Measurements from ENCODE around the gene UQCR11. TPM values are rescaled to one million over a fixed set of nuclear protein-coding genes. Genes with fewer than 3 reads are reported as not detected.
A peak's percentile ranks its signal among the peaks of the same experiment; 100 is the strongest.
"Not testable (repeated sequence)": the region's sequence is repeated elsewhere in the genome, so short reads cannot be mapped to it uniquely, and the experiment has no call there.

The UQCR11 gene
- 121 and 155 TPM in 2 replicates for total RNA-seq (2014; rRNA removed; shearing (Covaris generic))

- peak; percentile 87 for DNase-seq (ENCODE audit: low spot score)
Observed at GRCh38 chr19:1605236-1606137, at the start of gene UQCR11. UQCR11 (minus strand) TSS chr19:1605462; CDS start chr19:1605409, 53 bp downstream.

- no peak for DNase-seq (ENCODE audit: low spot score)
Observed at GRCh38 chr19:1654178-1654792, 49.0 kb upstream of the UQCR11 start.

- no peak for DNase-seq (ENCODE audit: low spot score)
Observed at GRCh38 chr19:1653300-1653628, 48.0 kb upstream of the UQCR11 start.

- DNase-seq (ENCODE audit: low spot score) = peak; percentile 96
Observed at GRCh38 chr19:1652471-1653299, 47.4 kb upstream of the UQCR11 start, which contains the start of gene TCF3. TCF3 (minus strand) TSS chr19:1652615; CDS start chr19:1650248, 2,367 bp downstream.

GRCh38 chr19:1651568-1652291 lies 46.5 kb upstream of the UQCR11 start:
- peak; percentile 21 for DNase-seq (ENCODE audit: low spot score)

- no peak for DNase-seq (ENCODE audit: low spot score)
Observed at GRCh38 chr19:1650650-1651567, 45.6 kb upstream of the UQCR11 start.

GRCh38 chr19:1649706-1650649 lies 44.7 kb upstream of the UQCR11 start:
- no peak for DNase-seq (ENCODE audit: low spot score)

GRCh38 chr19:1648920-1649541 lies 43.8 kb upstream of the UQCR11 start:
- no peak for DNase-seq (ENCODE audit: low spot score)

GRCh38 chr19:1648459-1648849 lies 43.2 kb upstream of the UQCR11 start:
- DNase-seq (ENCODE audit: low spot score) = no peak

- no peak for DNase-seq (ENCODE audit: low spot score)
Observed at GRCh38 chr19:1647501-1648458, 42.5 kb upstream of the UQCR11 start.

- no peak for DNase-seq (ENCODE audit: low spot score)
Observed at GRCh38 chr19:1646659-1647453, 41.6 kb upstream of the UQCR11 start.

GRCh38 chr19:1646149-1646548 lies 40.9 kb upstream of the UQCR11 start:
- DNase-seq (ENCODE audit: low spot score) = no peak

- DNase-seq (ENCODE audit: low spot score) = no peak
Observed at GRCh38 chr19:1645299-1645698, 40.0 kb upstream of the UQCR11 start.

- DNase-seq (ENCODE audit: low spot score) = no peak
Observed at GRCh38 chr19:1644070-1644469, 38.8 kb upstream of the UQCR11 start.

GRCh38 chr19:1640893-1641448 lies 35.7 kb upstream of the UQCR11 start:
- not testable (repeated sequence) for DNase-seq (ENCODE audit: low spot score)
